Kidney epithelial cell (primary cell): ENCODE results near the gene CKS2. TPM values are rescaled to one million over a fixed set of nuclear protein-coding genes. Genes with fewer than 3 reads are reported as not detected.
A peak's percentile ranks its signal among the peaks of the same experiment; 100 is the strongest.
"Not testable (repeated sequence)": the region's sequence is repeated elsewhere in the genome, so short reads cannot be mapped to it uniquely, and the experiment has no call there.

Experiments
- DNase-seq: peaks from one replicate; pipeline ENCODE4 v3.0.0-alpha.2; 2010; ENCODE audit warnings: low read depth
- H3K27me3 ChIP-seq: 2 replicates; pipeline ENCODE4 v1.6.0; 2011; ENCODE audit warnings: low read length; ENCODE audit not compliant: control insufficient read depth, insufficient read depth
- H3K36me3 ChIP-seq: 2 replicates; pipeline ENCODE4 v1.5.1; 2011; ENCODE audit warnings: low read length; ENCODE audit not compliant: control insufficient read depth, insufficient read depth
- H3K4me3 ChIP-seq: 2 replicates; pipeline ENCODE4 v1.5.1; 2011; ENCODE audit warnings: low read depth, mild to moderate bottlenecking, control low read depth, low read length
- total RNA-seq: library from RNA; depleted of rRNA; stranded (reverse); fragments of >200 nt; gene quantifications from 2 replicates; pipeline ENCODE4 v1.2.3, GENCODE V29; 2015
- TF ChIP-seq, protein P1 (sequence below): IDR thresholded peaks from 2 replicates; pipeline ENCODE4 v1.5.1; 2011; ENCODE audit warnings: mild to moderate bottlenecking, moderate library complexity, low read length, control low read depth, inconsistent platforms; ENCODE audit not compliant: insufficient read depth, poor library complexity, severe bottlenecking

Gene CKS2
- 57.7 and 113 TPM in 2 replicates for total RNA-seq

DNA sequence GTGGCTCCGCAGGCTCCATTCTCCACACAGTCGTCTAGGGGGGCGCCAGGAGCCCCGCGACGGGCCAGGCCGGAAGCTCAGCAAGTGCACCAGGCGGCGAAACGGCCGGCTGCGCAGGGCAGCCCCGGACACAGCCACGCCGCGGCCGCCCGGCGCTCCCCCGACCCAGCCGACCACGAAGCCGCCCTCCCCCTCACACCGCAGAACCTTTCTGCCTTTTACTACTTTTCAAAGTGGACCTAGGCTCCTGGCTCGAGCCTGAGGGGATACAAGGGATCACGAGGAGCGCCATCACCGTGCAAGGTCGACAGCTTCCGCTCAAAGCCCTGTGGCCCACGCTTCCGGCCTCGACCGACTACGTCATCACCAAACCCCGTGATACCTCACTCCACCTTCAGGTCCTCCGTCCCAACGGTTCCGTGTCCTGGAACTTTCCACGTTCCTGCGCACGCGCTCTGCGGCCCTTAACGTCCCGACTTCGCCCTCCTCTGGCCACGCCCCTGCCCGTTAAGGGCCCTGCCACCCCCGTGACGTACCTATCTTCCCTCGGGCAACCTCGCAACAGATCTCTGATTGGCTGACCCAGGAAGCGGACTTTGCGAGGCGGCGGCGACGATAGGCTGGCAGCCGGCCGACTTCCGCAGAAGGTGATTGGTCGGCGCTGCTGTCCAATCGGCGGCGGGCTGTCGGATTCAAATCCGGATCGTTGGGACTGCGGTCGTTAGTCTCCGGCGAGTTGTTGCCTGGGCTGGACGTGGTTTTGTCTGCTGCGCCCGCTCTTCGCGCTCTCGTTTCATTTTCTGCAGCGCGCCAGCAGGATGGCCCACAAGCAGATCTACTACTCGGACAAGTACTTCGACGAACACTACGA lies at the start of gene CKS2:
TSS of gene CKS2 (plus strand) at position 721 of the 871 bp plus-strand sequence. CDS start at position 819, 98 bp downstream.
- peak; percentile 99 for DNase-seq
- no peaks in the 10 kb centered on the region for H3K36me3 ChIP-seq
- H3K27me3 ChIP-seq: no peaks in the 10 kb centered on the region
- peak within 1 kb of the TSS; percentile 97 for H3K4me3 ChIP-seq
- TF ChIP-seq, protein P1, sequence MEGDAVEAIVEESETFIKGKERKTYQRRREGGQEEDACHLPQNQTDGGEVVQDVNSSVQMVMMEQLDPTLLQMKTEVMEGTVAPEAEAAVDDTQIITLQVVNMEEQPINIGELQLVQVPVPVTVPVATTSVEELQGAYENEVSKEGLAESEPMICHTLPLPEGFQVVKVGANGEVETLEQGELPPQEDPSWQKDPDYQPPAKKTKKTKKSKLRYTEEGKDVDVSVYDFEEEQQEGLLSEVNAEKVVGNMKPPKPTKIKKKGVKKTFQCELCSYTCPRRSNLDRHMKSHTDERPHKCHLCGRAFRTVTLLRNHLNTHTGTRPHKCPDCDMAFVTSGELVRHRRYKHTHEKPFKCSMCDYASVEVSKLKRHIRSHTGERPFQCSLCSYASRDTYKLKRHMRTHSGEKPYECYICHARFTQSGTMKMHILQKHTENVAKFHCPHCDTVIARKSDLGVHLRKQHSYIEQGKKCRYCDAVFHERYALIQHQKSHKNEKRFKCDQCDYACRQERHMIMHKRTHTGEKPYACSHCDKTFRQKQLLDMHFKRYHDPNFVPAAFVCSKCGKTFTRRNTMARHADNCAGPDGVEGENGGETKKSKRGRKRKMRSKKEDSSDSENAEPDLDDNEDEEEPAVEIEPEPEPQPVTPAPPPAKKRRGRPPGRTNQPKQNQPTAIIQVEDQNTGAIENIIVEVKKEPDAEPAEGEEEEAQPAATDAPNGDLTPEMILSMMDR: no peak

- TF ChIP-seq, protein P1: no peak
- no peak overlapping the region for H3K4me3 ChIP-seq
- no peaks in the 10 kb centered on the region for H3K27me3 ChIP-seq
- H3K36me3 ChIP-seq: no peaks in the 10 kb centered on the region
- DNase-seq: no peak
Observed at GRCh38 chr9:89273528-89274279, 37.3 kb upstream of the CKS2 start.

GRCh38 chr9:89274838-89275237 lies 36.2 kb upstream of the CKS2 start:
- DNase-seq: peak; percentile 29
- TF ChIP-seq, protein P1: no peak
- Histone ChIP-seq H3K4me3 (no peak overlapping the region), H3K27me3 (no peaks in the 10 kb centered on the region), H3K36me3 (no peaks in the 10 kb centered on the region)

GRCh38 chr9:89276040-89276439 lies 35.0 kb upstream of the CKS2 start:
- H3K27me3 ChIP-seq, DNase-seq: not testable (repeated sequence)

DNA sequence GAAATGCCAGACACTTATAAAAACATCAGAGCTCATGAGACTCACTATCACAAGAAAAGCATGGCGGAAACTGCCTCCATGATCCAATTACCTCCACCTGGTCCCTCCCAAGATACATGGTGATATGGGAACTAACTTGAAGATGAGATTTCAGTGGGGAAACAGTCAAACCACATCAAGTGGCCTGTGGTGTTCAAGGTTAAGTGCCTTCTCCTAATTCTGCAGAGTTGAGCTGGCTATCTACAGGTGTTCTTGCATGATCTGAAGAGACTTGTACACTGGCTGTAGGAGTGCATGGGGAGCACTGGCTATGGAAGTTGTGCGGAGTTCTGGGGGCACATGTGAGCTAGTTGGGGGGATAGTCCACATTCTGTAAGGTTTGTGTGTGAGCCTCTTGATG lies 34.0 kb upstream of the CKS2 start:
- DNase-seq: no peak
- TF ChIP-seq, protein P1: no peak
- Histone ChIP-seq H3K27me3 (no peaks in the 10 kb centered on the region), H3K4me3 (no peak overlapping the region), H3K36me3 (no peaks in the 10 kb centered on the region)

More at GRCh38 chr9:89276040-89276439, 35.0 kb upstream of the CKS2 start:
- not testable (repeated sequence) for H3K4me3 ChIP-seq, H3K36me3 ChIP-seq

DNA sequence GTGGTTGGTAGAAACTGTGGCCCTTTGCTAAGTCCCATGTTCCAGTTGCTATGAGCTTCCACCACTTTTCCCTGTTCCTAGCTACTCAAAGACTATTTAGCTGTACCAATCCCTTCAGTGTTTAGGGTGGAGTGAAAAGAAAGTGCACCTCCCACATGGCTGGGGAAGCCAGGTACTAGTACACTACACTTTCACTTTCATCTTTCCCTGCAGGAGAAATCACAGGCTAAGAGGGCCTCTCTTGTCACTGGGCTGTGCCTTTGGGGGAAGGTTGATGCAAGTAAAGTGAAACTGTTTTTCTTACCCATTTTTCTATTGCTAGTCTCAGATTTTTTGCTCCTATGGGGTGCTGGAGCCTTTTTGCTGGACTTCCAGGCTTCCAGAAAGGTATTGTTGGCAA lies 33.5 kb upstream of the CKS2 start:
- Histone ChIP-seq H3K4me3 (no peak overlapping the region), H3K36me3 (no peaks in the 10 kb centered on the region), H3K27me3 (no peaks in the 10 kb centered on the region)
- TF ChIP-seq, protein P1: no peak
- DNase-seq: peak; percentile 2
